VCaP (cell line): ENCODE measurements around the gene DOCK3.
"Not testable (repeated sequence)": the region's sequence is repeated elsewhere in the genome, so short reads cannot be mapped to it uniquely, and the experiment has no call there.

Experiments used
- H3K27ac ChIP-seq: fragments of 450-650 bp; 2 replicates; pipeline ENCODE4 v1.5.1; 2017
- CTCF ChIP-seq: fragments of 450-650 bp; conservative IDR thresholded peaks from 2 replicates; pipeline ENCODE4 v1.5.1; 2017; ENCODE audit warnings: mild to moderate bottlenecking, moderate library complexity

DOCK3 gene

GRCh38 chr3:50749822-50750221 lies 75.1 kb downstream of the DOCK3 start:
- TF ChIP-seq CTCF = no peak
- no peak overlapping the region for H3K27ac ChIP-seq

- TF ChIP-seq CTCF = no peak
- no peak overlapping the region for H3K27ac ChIP-seq
Measured at GRCh38 chr3:50759015-50759414, 84.3 kb downstream of the DOCK3 start.

GRCh38 chr3:50777680-50778079 lies 103.0 kb downstream of the DOCK3 start:
- H3K27ac ChIP-seq = no peak overlapping the region
- TF ChIP-seq CTCF = no peak

DNA sequence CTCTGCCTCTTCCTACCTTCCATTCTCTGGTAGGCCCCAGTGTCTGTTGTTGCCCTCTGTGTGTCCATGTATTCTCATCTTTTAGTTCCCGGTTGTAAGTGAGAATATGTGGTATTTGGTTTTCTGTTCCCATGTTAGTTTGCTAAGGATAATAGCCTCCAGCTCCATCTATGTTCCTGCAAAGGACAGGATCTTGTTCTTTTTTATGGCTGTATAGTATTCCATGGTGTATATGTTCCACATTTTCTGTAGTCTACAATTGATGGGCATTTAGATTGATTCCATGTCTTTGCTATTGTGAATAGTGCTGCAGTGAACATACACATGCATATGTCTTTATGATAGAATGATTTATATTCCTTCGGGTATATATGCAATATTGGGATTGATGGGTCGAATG lies 107.0 kb downstream of the DOCK3 start:
- H3K27ac ChIP-seq = not testable (repeated sequence)

DNA sequence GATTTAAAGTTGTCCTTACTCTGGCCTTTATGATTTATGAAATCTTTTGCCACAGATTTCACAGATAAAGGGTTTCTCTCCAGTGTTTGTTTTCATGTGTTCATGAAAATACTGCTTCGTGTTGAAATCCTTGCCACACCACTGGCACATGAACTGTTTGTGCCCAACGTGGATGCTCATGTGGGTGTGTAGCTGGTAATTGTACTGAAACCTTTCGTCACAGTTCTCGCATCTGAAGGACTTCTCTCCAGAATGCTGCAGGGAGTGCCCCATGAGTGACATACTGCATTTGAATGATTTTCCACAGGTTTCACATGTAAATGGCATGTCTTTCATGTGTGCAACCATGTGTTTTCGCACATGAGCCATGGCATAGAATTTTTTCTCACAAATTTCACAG lies 111.9 kb downstream of the DOCK3 start:
- no peak for TF ChIP-seq CTCF

DNA sequence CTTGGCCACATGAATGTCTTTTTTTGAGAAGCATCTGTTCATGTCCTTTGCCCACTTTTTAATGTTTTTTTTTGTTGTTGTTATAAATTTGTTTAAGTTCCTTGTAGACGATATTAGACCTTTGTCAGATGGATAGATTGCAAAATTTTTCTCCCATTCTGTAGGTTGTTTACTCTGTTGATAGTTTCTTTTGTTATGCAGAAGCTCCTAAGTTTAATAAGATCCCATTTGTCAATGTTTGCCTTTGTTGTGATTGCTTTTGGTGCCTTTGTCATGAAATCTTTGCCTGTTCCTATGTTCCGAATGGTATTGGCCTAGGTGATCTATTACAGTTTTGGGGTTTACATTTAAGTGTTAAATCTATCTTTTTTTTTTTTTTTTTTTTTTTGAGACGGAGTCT lies 116.2 kb downstream of the DOCK3 start:
- not testable (repeated sequence) for H3K27ac ChIP-seq

More for the DNA sequence above, 111.9 kb downstream of the DOCK3 start:
- no peak overlapping the region for H3K27ac ChIP-seq

DNA sequence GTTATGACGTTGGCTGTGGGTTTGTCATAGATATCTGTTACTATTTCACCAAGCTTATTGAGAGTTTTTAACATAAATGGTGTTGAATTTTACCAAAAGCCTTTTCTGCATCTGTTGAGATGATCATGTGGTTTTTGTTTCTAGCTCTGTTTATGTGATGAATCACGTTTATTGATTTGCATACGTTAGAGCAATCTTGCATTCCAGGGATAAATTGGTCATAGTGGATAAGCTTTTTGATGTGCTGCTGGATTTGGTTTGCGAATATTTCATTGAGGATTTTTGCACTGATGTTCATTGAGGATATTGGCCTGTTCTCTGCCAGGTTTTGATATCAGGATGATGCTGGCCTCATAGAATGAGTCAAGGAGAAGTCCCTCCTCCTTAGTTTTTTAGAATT lies 117.8 kb downstream of the DOCK3 start:
- H3K27ac ChIP-seq = no peak overlapping the region
- no peak for TF ChIP-seq CTCF

DNA sequence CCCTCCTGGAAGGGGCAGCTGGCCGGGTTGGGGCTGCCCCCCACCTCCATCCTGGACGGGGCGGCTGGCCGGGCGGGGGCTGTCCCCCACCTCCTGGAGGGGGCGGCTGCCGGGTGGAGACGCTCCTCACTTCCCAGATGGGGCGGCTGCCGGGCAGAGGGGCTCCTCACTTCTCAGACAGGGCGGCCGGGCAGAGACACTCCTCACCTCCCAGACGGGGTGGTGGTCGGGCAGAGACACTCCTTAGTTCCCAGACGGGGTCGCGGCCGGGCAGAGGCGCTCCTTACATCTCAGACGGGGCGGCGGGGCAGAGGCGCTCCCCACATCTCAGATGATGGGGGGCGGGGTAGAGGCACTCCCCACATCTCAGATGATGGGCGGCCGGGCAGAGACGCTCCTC lies 129.1 kb downstream of the DOCK3 start:
- not testable (repeated sequence) for H3K27ac ChIP-seq

DNA sequence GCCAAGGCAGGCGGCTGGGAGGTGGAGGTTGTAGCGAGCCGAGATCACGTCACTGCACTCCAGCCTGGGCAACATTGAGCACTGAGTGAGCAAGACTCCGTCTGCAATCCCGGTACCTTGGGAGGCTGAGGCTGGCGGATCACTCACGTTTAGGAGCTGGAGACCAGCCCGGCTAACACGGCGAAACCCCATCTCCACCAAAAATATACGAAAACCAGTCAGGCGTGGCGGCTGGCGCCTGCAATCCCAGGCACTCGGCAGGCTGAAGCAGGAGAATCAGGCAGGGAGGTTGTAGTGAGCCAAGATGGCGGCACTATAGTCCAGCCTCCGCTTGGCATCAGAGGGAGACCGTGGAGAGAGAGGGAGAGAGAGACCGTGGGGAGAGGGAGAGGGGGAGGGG lies 129.6 kb downstream of the DOCK3 start:
- H3K27ac ChIP-seq = not testable (repeated sequence)

DNA sequence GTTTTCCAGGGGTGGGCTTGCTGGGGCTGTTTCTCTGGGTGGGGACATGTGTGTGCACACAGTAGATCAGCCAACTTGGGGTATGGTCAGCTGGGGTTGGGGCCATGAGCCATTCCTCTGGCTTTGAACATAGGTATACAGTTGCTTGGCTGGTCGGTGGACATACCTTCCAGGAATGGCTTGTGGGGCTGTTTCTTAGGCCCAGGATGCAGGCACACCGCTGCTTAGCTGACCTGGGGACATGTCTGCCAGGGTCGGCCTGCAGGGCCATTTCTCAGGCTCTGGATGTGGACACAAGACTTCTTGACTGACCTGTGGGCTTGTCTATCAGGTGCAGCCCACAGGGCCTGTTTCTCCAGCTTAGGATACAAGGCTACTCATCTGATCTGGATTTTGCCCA lies 130.6 kb downstream of the DOCK3 start:
- TF ChIP-seq CTCF = no peak
- no peak overlapping the region for H3K27ac ChIP-seq
